NCI-H748 (cell line): ENCODE results near the gene GMDS.

Source experiments
- DNase-seq: peaks from one replicate; lab custom pipeline; 2025; ENCODE audit not compliant: unreplicated experiment; lab: John Stamatoyannopoulos, UW

Gene GMDS

GRCh38 chr6:2242311-2242710 is 3.1 kb downstream of the GMDS start:
- DNase-seq: no peak

GRCh38 chr6:2240961-2241360 is 4.4 kb downstream of the GMDS start:
- DNase-seq: no peak

DNA sequence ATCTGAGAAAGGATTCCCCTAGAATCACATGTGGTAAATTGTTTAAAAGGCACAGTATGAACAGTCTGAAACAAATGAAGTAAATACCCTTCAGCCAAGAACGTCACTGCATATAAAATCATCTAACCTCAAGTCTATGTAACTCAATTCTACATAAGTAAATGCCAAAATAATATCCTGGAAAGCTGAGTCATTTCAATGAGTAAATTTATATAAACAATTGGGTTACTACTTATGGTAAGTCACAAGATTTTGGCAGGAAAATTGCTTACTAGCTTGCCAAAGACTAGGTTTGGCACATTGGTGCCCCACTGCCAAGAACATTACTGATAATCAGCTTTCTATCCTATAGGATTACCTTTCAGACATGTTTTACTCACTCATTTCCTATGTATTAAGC is 8.4 kb downstream of the GMDS start:
- DNase-seq: no peak

DNA sequence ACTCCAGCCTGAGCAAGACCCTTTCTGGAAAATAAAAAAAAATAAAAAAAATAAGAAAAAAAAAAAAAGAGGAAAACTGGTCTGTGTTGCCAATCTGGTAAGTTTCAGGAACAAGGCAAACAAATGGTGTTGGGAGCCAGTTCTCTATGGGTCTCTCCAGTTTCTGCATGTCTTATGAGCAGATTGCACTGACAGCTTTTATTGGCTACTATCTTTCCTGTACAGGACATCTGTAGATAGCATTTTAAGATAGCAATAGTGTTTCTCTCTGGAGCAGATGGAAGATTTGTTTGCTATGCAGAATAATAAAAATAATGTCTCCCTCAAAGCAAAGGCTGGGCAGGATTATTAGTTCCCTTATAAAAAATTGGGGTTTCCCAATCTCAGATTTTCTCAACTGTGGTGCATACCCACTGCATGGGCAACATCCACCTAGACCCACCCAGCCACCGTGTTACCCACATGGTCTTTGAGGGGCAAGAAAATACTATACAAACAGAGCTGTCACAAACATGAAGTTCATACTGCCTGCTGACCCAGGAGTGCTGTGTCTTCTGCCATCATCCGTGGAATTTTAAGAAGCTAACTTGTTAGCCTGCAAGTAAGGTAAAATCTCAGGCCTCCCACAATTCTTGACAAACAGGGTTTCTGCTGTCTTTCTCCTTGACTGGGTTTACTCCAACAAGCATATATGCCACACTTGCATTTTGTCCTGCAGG is 9.5 kb downstream of the GMDS start:
- DNase-seq: no peak

DNA sequence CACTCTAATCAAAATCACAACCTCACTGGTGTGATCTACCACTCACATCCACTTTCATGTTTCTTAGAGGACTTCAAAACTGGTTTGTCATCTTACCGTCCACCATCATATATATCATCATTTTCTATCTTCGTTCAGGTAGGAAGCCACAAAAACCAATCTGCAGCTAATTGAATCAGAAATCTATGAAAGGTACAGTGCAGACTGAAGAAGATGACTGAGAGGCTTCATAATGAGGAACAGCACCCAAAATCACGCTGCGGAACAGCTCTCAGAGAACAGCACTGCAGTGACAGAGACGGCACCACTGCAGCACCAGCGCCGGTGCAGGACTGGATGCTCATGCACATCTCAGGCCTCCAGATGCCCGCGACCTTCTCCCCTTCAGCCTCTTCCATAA is 13.0 kb downstream of the GMDS start:
- DNase-seq: no peak

- DNase-seq: no peak
Measured at GRCh38 chr6:2231438-2231837, 14.0 kb downstream of the GMDS start.

- no peak for DNase-seq
Measured at GRCh38 chr6:2230659-2231277, 14.6 kb downstream of the GMDS start.

DNA sequence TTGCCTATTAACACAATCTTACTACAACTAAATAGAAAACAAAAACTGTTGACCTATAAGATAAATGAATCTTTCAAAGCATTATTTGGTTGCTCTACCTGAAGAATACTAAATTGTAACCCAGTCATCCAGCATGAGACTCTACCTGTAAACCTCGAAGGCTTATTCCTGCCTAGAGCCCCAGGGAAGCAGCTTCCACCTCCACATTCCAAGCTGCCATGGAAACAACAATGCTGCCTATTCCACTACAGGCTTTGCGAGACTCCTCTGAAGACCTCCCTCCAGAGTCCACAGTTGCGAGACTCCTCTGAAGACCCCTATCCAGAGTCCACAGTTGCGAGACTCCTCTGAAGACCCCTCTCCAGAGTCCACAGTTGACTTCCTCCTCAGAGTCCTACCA is 15.7 kb downstream of the GMDS start:
- DNase-seq: no peak

GRCh38 chr6:2229039-2229438 is 16.4 kb downstream of the GMDS start:
- DNase-seq: no peak

DNA sequence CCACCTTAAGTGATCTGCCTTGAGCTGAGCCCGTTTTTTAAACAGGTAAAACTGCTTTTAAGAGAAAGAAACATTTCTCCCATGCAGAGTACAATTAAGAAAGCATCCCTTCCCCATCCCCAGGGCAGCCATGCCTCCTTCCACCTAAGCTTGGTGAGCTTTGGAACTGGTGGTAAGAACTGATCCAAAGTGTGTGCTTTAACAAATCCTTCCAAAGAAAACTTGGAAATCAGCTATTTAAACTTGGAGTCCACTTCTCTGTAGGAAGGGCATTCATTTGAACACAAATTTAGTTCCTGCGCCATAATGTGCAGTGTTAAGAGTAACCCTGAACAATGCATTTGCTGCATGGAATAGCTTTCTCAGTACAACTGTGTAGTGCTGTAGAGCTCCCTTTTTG is 17.0 kb downstream of the GMDS start:
- no peak for DNase-seq

- no peak for DNase-seq
Measured at GRCh38 chr6:2226775-2227174, 18.6 kb downstream of the GMDS start.

DNA sequence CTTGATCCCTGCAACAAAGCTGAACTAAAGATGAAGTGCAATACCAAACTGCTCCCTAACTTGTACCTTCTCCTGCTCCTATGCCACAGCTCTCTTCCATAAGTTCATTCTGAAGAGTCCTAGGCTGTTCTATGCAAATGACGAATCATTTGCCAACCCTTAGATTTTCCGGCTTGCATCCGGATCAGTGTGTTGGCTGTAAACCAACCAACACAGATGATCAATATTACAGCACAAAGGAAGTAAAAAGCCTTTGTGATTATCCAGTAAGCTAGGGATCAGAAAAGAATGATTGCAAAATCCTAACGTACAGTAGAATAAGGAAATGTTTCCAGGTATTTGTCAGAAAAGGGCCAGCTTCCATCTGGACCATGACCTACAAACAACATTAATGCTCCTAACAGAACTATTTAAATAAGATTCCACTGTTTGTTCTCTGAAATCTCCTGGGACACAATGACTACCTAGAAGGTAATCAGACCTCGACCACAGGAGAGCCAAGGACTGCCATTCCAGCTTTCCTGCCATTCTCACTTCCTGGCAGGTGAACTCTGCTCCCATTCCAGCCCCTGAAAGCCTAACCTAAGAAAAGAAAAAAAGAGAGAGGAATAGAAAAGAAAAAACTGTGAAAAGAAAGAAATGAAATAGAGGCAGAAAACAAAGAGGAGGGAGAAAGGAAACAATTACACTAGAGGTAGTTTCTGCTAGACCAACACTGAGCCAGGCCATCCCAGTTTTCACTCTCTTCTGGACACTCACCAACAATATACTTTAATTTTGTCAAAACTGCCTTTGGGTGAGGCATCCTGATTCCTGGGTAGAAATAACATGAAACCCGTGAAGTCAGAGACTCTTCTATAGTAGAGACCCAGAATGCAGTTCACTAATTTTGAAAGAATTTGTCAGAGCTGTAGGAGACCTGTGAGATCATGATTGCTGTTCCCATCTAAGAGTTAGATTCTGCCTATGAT is 19.7 kb downstream of the GMDS start:
- DNase-seq: no peak

DNA sequence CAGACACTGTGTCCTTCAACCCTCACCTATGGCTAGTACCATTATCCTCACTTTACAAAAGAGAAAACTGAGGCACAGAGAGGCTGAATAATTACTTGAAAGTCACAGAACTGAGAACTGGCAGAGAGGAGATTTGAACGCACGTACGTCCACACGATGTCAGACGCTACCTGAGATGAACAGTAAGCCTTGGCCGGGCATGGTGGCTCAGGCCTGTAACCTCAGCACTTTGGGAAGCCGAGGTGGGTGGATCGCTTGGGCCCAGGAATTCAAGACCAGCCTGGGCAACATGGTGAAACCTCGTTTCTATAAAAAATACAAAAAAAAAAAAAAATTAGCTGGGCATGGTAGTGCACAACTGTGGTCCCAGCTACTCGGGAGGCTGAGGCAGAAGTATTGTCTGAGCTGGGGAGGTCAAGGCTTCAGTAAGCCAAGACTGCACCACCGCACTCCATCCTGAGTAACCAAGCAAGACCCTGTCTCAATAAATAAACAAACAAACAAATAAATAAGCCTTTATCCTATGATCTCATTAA is 20.5 kb downstream of the GMDS start:
- DNase-seq: no peak

DNA sequence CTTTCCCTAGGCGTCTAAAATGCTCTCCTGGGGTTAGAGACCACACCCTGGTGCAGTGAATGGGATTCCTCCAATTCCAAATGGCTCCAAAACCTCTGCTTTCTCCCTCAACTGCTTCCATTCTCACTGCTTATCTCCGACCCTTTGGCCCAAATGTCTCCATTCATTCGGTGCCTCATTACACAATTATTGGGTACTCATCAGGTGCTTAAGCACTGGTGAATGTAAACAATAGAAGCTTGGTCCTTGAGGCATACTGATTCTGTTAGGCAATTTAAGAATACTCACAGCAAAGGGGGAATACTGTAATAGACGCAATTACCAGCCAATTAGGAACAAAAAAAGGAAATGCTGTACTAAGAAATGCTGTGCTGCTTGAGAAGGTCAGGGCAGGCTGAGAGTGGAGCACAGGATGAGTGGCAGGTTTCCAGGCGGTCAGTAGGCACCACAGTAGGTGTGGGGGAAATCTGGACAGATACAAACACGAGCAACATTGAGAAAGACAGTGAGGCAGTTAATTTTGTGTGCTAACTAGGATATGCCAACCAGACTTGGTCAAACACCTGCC is 23.0 kb downstream of the GMDS start:
- peak; percentile 94 for DNase-seq

GRCh38 chr6:2221726-2222274 is 23.6 kb downstream of the GMDS start:
- DNase-seq: no peak

DNA sequence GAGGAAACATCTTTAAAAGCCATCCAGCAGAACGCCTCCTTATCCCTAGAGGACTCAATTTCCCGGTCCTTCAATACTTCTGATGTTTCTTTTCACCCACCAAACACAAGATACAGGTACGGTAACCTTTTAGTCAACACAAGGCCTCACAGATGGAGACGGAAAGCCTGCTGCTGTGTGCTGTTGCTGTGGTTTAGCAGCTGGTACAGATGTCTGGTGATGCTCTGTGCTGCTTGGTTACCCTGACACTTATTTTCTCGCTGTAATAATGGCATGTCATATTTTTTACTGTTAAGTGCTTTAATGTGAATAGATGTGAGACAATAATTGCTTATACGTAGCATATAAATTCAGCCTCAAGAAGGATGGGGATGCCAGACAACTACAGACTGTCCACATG is 25.3 kb downstream of the GMDS start:
- DNase-seq: no peak

- DNase-seq: no peak
Measured at GRCh38 chr6:2218866-2219265, 26.5 kb downstream of the GMDS start.

GRCh38 chr6:2216794-2217383 is 28.5 kb downstream of the GMDS start:
- no peak for DNase-seq

- DNase-seq: no peak
Measured at GRCh38 chr6:2215342-2215741, 30.1 kb downstream of the GMDS start.

GRCh38 chr6:2213086-2213485 is 32.3 kb downstream of the GMDS start:
- DNase-seq: no peak
